NOMO-1 treated with dmso at 0.1 percent for 144 hours (cell line): Measurements from ENCODE around the gene FLNA.
"Not testable (repeated sequence)": the region's sequence is repeated elsewhere in the genome, so short reads cannot be mapped to it uniquely, and the experiment has no call there.

ENCODE experiments used
- DNase-seq: peaks from one replicate; lab custom pipeline; 2025; ENCODE audit not compliant: unreplicated experiment; lab: John Stamatoyannopoulos, UW

FLNA gene

GRCh38 chrX:154308108-154308946, 66.1 kb downstream of the FLNA start:
- no peak for DNase-seq

GRCh38 chrX:154307202-154307601, 67.2 kb downstream of the FLNA start:
- no peak for DNase-seq

- no peak for DNase-seq
Observed at GRCh38 chrX:154305541-154306205, 68.8 kb downstream of the FLNA start.

- no peak for DNase-seq
Observed at GRCh38 chrX:154304846-154305245, 69.6 kb downstream of the FLNA start.

- DNase-seq: no peak
Observed at GRCh38 chrX:154303476-154303875, 71.0 kb downstream of the FLNA start.

GRCh38 chrX:154302998-154303397, 71.4 kb downstream of the FLNA start:
- DNase-seq: not testable (repeated sequence)

GRCh38 chrX:154300816-154301215, 73.6 kb downstream of the FLNA start:
- DNase-seq: peak; percentile 45
